ENCODE measurements around the gene CUL4B.
"Not testable (repeated sequence)": the region's sequence is repeated elsewhere in the genome, so short reads cannot be mapped to it uniquely, and the experiment has no call there.

Gene CUL4B

DNA sequence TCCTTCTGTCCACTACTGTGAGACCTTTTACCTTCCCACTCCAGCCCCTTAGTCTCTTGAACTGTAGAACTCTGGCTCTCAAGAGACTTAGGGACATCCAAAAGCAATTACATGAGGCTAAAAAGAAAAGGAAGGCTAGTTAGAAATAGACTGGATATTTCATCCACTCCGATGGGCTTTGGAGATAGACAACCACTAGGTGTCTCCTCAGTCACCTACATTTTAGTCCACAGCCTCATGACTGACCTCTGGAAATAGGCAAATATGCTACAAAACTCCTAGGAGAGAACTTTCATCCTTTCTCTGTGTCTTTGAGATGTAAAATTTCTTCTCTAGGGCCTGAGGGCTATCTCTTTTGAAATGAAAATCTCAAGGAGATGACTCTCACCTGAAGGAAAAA lies 46.5 kb downstream of the CUL4B start:
- Histone ChIP-seq H2BK120ac (ENCODE audit: low read depth, low read length) (no peak overlapping the region), H4K8ac (ENCODE audit: low read depth, low read length) (no peak overlapping the region), H3K9ac (ENCODE audit: low read length) (no peak overlapping the region), H2BK5ac (ENCODE audit: low read length) (no peak overlapping the region), H2AK5ac (ENCODE audit: low read length) (no peak overlapping the region), H3K27me3 (ENCODE audit: insufficient read depth, low read length, poor library complexity) (no peaks in the 10 kb centered on the region), H3K79me2 (ENCODE audit: control insufficient read depth, insufficient read depth, low read length) (no peaks in the 10 kb centered on the region), H3K56ac (ENCODE audit: low read length) (no peak overlapping the region), H3K4me1 (ENCODE audit: control insufficient read depth, low read depth, low read length) (no peaks in the 10 kb centered on the region), H3K79me1 (ENCODE audit: low read length) (no peaks in the 10 kb centered on the region), H4K5ac (ENCODE audit: low read length) (no peak overlapping the region), H3K27ac (ENCODE audit: low read depth, low read length) (no peak overlapping the region), H3K4me2 (ENCODE audit: low read length) (no peak overlapping the region), H3K23ac (ENCODE audit: low read length) (no peak overlapping the region), H3K4ac (ENCODE audit: low read depth, low read length) (no peak overlapping the region), H3K36me3 (ENCODE audit: control insufficient read depth, insufficient read depth, low read length) (no peaks in the 10 kb centered on the region), H3K4me3 (ENCODE audit: low read length) (no peak overlapping the region), H3K18ac (ENCODE audit: low read length) (no peak overlapping the region), H2BK15ac (replicated peaks; ENCODE audit: low read depth) (no peak overlapping the region)
- peak; percentile 42 for DNase-seq
- no CpG with 5 or more reads among the region's 1 CpG for WGBS (ENCODE audit: extremely low coverage, insufficient coverage, low lambda C conversion rate)

DNA sequence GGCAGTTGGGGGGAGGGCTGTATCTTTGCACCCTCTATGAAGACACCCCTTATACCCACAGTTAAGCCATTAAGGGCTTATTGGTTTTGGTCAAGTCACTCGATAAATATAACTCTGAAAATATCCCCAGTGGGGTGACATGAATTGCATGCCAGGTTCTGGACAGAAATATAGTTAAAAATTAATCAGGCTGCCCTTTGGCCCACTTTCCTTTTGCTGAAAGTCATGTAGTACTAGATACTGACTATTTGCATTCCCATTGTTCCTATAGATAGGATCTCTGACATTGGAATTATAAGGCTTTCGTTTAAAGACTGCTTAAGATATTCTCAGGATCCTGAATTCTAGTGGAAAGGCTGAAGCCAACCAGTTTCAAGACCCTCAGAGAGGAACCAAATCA lies 48.1 kb downstream of the CUL4B start:
- Histone ChIP-seq H3K18ac (ENCODE audit: low read length) (no peak overlapping the region), H3K4me2 (ENCODE audit: low read length) (no peak overlapping the region), H3K27ac (ENCODE audit: low read depth, low read length) (no peak overlapping the region), H2AK5ac (ENCODE audit: low read length) (no peak overlapping the region), H3K36me3 (ENCODE audit: control insufficient read depth, insufficient read depth, low read length) (no peaks in the 10 kb centered on the region), H3K4ac (ENCODE audit: low read depth, low read length) (no peak overlapping the region), H3K27me3 (ENCODE audit: insufficient read depth, low read length, poor library complexity) (no peaks in the 10 kb centered on the region), H3K56ac (ENCODE audit: low read length) (no peak overlapping the region), H2BK120ac (ENCODE audit: low read depth, low read length) (no peak overlapping the region), H2BK5ac (ENCODE audit: low read length) (no peak overlapping the region), H2BK15ac (replicated peaks; ENCODE audit: low read depth) (no peak overlapping the region), H3K23ac (ENCODE audit: low read length) (no peak overlapping the region), H3K79me2 (ENCODE audit: control insufficient read depth, insufficient read depth, low read length) (no peaks in the 10 kb centered on the region), H3K9ac (ENCODE audit: low read length) (no peak overlapping the region), H3K4me3 (ENCODE audit: low read length) (no peak overlapping the region), H3K4me1 (ENCODE audit: control insufficient read depth, low read depth, low read length) (no peaks in the 10 kb centered on the region), H4K5ac (ENCODE audit: low read length) (no peak overlapping the region), H4K8ac (ENCODE audit: low read depth, low read length) (no peak overlapping the region), H3K79me1 (ENCODE audit: low read length) (no peaks in the 10 kb centered on the region)
- no CpG with 5 or more reads among the region's 2 CpGs for WGBS (ENCODE audit: extremely low coverage, insufficient coverage, low lambda C conversion rate)
- no peak for DNase-seq

DNA sequence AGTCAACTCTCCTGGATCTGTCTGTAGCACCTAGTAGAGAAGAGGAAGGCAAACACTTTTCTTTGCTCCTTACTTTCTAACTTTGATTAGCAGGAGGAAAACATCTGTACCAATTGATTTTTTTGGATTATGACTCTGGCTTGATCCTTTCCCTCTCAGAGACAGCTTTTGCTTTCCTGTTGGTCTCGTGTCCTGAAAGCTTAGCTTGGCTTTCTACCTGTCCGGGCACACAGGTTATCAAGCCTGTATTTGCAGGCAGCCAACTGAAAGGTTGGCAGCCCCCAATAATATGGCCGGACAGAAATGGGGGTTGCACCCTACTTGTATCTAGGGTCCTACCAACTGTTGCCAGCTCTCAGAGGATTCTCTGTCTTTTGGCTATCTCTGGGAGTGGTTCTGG lies 48.5 kb downstream of the CUL4B start:
- Histone ChIP-seq H3K27ac (ENCODE audit: low read depth, low read length) (no peak overlapping the region), H3K36me3 (ENCODE audit: control insufficient read depth, insufficient read depth, low read length) (no peaks in the 10 kb centered on the region), H3K9ac (ENCODE audit: low read length) (no peak overlapping the region), H4K8ac (ENCODE audit: low read depth, low read length) (no peak overlapping the region), H3K4me3 (ENCODE audit: low read length) (no peak overlapping the region), H2AK5ac (ENCODE audit: low read length) (no peak overlapping the region), H3K79me2 (ENCODE audit: control insufficient read depth, insufficient read depth, low read length) (no peaks in the 10 kb centered on the region), H3K23ac (ENCODE audit: low read length) (no peak overlapping the region), H2BK15ac (replicated peaks; ENCODE audit: low read depth) (no peak overlapping the region), H3K4me2 (ENCODE audit: low read length) (no peak overlapping the region), H2BK120ac (ENCODE audit: low read depth, low read length) (no peak overlapping the region), H4K5ac (ENCODE audit: low read length) (no peak overlapping the region), H2BK5ac (ENCODE audit: low read length) (no peak overlapping the region), H3K56ac (ENCODE audit: low read length) (no peak overlapping the region), H3K18ac (ENCODE audit: low read length) (no peak overlapping the region), H3K4ac (ENCODE audit: low read depth, low read length) (no peak overlapping the region), H3K4me1 (ENCODE audit: control insufficient read depth, low read depth, low read length) (no peaks in the 10 kb centered on the region), H3K79me1 (ENCODE audit: low read length) (no peaks in the 10 kb centered on the region), H3K27me3 (ENCODE audit: insufficient read depth, low read length, poor library complexity) (no peaks in the 10 kb centered on the region)
- no peak for DNase-seq
- no CpG with 5 or more reads among the region's 3 CpGs for WGBS (ENCODE audit: extremely low coverage, insufficient coverage, low lambda C conversion rate)

DNA sequence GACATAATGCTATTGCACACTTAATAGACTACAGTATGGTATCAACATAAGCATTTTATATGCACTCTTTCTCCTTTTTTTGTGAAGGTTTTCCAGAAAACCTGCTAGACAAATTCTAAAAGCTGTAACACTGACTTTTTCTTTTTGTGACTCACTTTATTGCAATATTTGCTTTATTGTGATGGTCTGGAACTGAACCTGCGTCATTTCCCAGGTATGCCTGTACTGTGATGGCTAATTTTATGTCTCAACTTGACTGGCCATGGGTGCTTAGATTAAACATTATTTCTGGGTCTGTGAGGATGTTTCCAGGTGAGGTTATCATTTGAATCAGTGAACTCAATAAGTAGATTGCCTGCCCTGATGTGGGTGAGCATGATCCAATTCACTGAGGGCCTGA lies 56.2 kb downstream of the CUL4B start:
- H2BK120ac ChIP-seq (ENCODE audit: low read depth, low read length): no peak overlapping the region
- no peak overlapping the region for H3K4ac ChIP-seq (ENCODE audit: low read depth, low read length)
- no peak overlapping the region for H2BK15ac ChIP-seq (replicated peaks; ENCODE audit: low read depth)
- WGBS (ENCODE audit: extremely low coverage, insufficient coverage, low lambda C conversion rate): no CpG with 5 or more reads among the region's 1 CpG
- H3K18ac ChIP-seq (ENCODE audit: low read length): no peak overlapping the region
- DNase-seq: no peak
- no peak overlapping the region for H3K27ac ChIP-seq (ENCODE audit: low read depth, low read length)
- H3K79me1 ChIP-seq (ENCODE audit: low read length): no peaks in the 10 kb centered on the region
- H3K4me2 ChIP-seq (ENCODE audit: low read length): no peak overlapping the region
- H3K56ac ChIP-seq (ENCODE audit: low read length): no peak overlapping the region
- H3K4me3 ChIP-seq (ENCODE audit: low read length): no peak overlapping the region
- H3K79me2 ChIP-seq (ENCODE audit: control insufficient read depth, insufficient read depth, low read length): no peaks in the 10 kb centered on the region
- no peak overlapping the region for H2AK5ac ChIP-seq (ENCODE audit: low read length)
- H3K9ac ChIP-seq (ENCODE audit: low read length): no peak overlapping the region
- no peaks in the 10 kb centered on the region for H3K27me3 ChIP-seq (ENCODE audit: insufficient read depth, low read length, poor library complexity)
- no peak overlapping the region for H4K8ac ChIP-seq (ENCODE audit: low read depth, low read length)
- H3K36me3 ChIP-seq (ENCODE audit: control insufficient read depth, insufficient read depth, low read length): no peaks in the 10 kb centered on the region
- H3K4me1 ChIP-seq (ENCODE audit: control insufficient read depth, low read depth, low read length): no peaks in the 10 kb centered on the region
- no peak overlapping the region for H3K23ac ChIP-seq (ENCODE audit: low read length)
- no peak overlapping the region for H2BK5ac ChIP-seq (ENCODE audit: low read length)
- H4K5ac ChIP-seq (ENCODE audit: low read length): no peak overlapping the region

DNA sequence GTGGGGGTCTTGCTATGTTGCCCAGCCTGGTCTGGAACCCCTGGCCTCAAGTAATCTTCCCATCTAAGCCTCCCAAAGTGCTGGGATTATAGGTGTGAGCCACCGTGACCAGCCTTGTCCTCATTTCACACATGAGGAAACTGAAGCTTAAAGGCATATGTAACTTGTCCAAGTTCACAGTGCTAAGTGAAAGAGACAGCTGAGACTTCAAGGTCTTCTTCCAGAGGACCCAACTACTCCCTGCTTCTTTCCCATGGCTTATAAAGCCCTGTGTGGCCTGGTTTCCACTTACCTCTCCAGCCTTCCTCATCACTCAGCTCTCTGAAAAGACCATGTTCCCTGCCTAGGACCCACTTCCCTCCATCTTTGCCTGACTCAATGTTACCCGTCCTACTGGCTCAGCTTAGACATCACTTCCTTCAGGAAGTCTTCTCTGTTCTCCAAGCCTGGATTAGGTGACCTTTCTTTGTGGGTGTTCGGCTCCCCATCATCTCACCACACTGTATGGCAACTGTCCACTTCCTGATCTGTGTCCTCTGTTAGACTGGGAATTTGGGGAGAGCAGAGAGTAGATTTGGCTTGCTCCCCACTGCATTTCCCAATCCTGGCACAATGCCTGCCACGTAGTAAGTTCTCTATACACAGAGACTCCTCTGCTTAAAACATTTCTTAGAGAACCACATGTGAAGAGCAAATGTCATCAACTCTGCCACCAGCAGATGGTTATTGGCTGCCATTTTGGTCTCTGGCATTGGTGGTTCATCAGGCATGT lies 61.3 kb downstream of the CUL4B start:
- Histone ChIP-seq H4K5ac (ENCODE audit: low read length) (no peak overlapping the region), H2BK120ac (ENCODE audit: low read depth, low read length) (no peak overlapping the region), H2BK5ac (ENCODE audit: low read length) (no peak overlapping the region), H3K79me1 (ENCODE audit: low read length) (no peaks in the 10 kb centered on the region), H3K18ac (ENCODE audit: low read length) (no peak overlapping the region), H3K23ac (ENCODE audit: low read length) (no peak overlapping the region), H2AK5ac (ENCODE audit: low read length) (no peak overlapping the region), H2BK15ac (replicated peaks; ENCODE audit: low read depth) (no peak overlapping the region), H3K4me3 (ENCODE audit: low read length) (no peak overlapping the region), H4K8ac (ENCODE audit: low read depth, low read length) (no peak overlapping the region), H3K4ac (ENCODE audit: low read depth, low read length) (no peak overlapping the region), H3K79me2 (ENCODE audit: control insufficient read depth, insufficient read depth, low read length) (no peaks in the 10 kb centered on the region), H3K36me3 (ENCODE audit: control insufficient read depth, insufficient read depth, low read length) (no peaks in the 10 kb centered on the region), H3K4me1 (ENCODE audit: control insufficient read depth, low read depth, low read length) (no peaks in the 10 kb centered on the region), H3K27ac (ENCODE audit: low read depth, low read length) (no peak overlapping the region), H3K4me2 (ENCODE audit: low read length) (no peak overlapping the region), H3K56ac (ENCODE audit: low read length) (no peak overlapping the region), H3K9ac (ENCODE audit: low read length) (no peak overlapping the region), H3K27me3 (ENCODE audit: insufficient read depth, low read length, poor library complexity) (no peaks in the 10 kb centered on the region)
- WGBS (ENCODE audit: extremely low coverage, insufficient coverage, low lambda C conversion rate): no CpG with 5 or more reads among the region's 4 CpGs
- no peak for DNase-seq

DNA sequence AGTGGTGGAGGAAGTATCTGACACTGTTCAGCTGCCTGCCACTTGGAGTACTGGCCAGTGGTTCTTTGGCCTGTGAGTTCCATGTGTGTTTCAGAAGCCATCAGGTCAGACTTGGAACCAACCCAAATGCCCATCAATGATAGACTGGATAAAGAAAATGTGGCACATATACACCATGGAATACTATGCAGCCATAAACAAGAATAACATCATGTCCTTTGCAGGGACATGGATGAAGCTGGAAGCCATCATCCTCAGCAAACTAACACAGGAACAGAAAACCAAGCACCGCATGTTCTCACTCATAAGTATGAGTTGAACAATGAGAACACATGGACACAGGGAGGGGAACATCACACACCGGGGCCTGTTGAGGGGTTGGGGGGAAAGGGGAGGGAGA lies 70.6 kb downstream of the CUL4B start:
- H3K4me2 ChIP-seq (ENCODE audit: low read length); H2BK120ac ChIP-seq (ENCODE audit: low read depth, low read length); H3K79me1 ChIP-seq (ENCODE audit: low read length); H3K4me1 ChIP-seq (ENCODE audit: control insufficient read depth, low read depth, low read length); H3K4me3 ChIP-seq (ENCODE audit: low read length); H3K36me3 ChIP-seq (ENCODE audit: control insufficient read depth, insufficient read depth, low read length); H3K27ac ChIP-seq (ENCODE audit: low read depth, low read length); H3K9ac ChIP-seq (ENCODE audit: low read length); H3K27me3 ChIP-seq (ENCODE audit: insufficient read depth, low read length, poor library complexity); H4K5ac ChIP-seq (ENCODE audit: low read length); H3K56ac ChIP-seq (ENCODE audit: low read length); DNase-seq; H3K23ac ChIP-seq (ENCODE audit: low read length); H4K8ac ChIP-seq (ENCODE audit: low read depth, low read length); H3K4ac ChIP-seq (ENCODE audit: low read depth, low read length); H2AK5ac ChIP-seq (ENCODE audit: low read length); H3K79me2 ChIP-seq (ENCODE audit: control insufficient read depth, insufficient read depth, low read length); H3K18ac ChIP-seq (ENCODE audit: low read length); H2BK5ac ChIP-seq (ENCODE audit: low read length); H2BK15ac ChIP-seq (replicated peaks; ENCODE audit: low read depth): not testable (repeated sequence)
- WGBS (ENCODE audit: extremely low coverage, insufficient coverage, low lambda C conversion rate): no CpG with 5 or more reads among the region's 2 CpGs

Data from mesendoderm (in vitro differentiated cells).